HG03521 (cell line): ENCODE results near the gene GIPC1.
A peak's percentile ranks its signal among the peaks of the same experiment; 100 is the strongest.

Experiments used
- ATAC-seq: cut with Tn5 transposase; IDR thresholded peaks from one replicate; pipeline ENCODE4 v1.9.1; 2021; ENCODE audit warnings: mild to moderate bottlenecking, moderate library complexity; ENCODE audit not compliant: unreplicated experiment

Gene GIPC1

GRCh38 chr19:14441041-14441938 is 54.6 kb downstream of the GIPC1 start:
- no peak for ATAC-seq

GRCh38 chr19:14440049-14440448 is 55.9 kb downstream of the GIPC1 start:
- peak; percentile 75 for ATAC-seq

GRCh38 chr19:14439014-14439413 is 56.9 kb downstream of the GIPC1 start:
- ATAC-seq = no peak

- ATAC-seq = no peak
Measured at GRCh38 chr19:14437578-14438140, 58.3 kb downstream of the GIPC1 start.

- no peak for ATAC-seq
Measured at GRCh38 chr19:14435320-14436050, 60.4 kb downstream of the GIPC1 start.

- ATAC-seq = no peak
Measured at GRCh38 chr19:14434543-14435319, 61.2 kb downstream of the GIPC1 start.

- no peak for ATAC-seq
Measured at GRCh38 chr19:14433554-14434501, 62.1 kb downstream of the GIPC1 start.

- ATAC-seq = no peak
Measured at GRCh38 chr19:14432791-14433553, 63.0 kb downstream of the GIPC1 start, which contains the start of gene PKN1. PKN1 (plus strand) TSS chr19:14433306; CDS start chr19:14433522, 216 bp downstream.

- ATAC-seq = no peak
Measured at GRCh38 chr19:14430712-14431111, 65.2 kb downstream of the GIPC1 start.

GRCh38 chr19:14428882-14429416 is 67.0 kb downstream of the GIPC1 start:
- ATAC-seq = no peak
